Suprapubic skin (tissue), 4 donors: ENCODE results near the gene ARFRP1.

Experiments used
- EP300 ChIP-seq: sonication (generic); formaldehyde crosslinking; IDR thresholded peaks from one replicate; pipeline ENCODE4 v1.6.1; 2017; ENCODE audit warnings: antibody characterized with exemption
- POLR2A ChIP-seq, 2 donors: fragments of 450-650 bp; IDR thresholded peaks; one replicate each; pipeline ENCODE4 v1.6.1; 2017; ENCODE audit warnings: antibody characterized with exemption in 2 of 2, mild to moderate bottlenecking in 2 of 2, moderate library complexity in 2 of 2
- POLR2AphosphoS5 ChIP-seq, 3 donors: sonication (generic); formaldehyde crosslinking; IDR thresholded peaks; one replicate each; pipeline ENCODE4 v1.6.1; 2017; ENCODE audit warnings: antibody characterized with exemption in 3 of 3
- TF ChIP-seq, protein P1 (sequence below), 2 donors: fragments of 200-600 bp in 1 of 2; fragments of 450-650 bp in 1 of 2; sonication (generic) in 1 of 2; IDR thresholded peaks; one replicate each; pipeline ENCODE4 v1.5.1; 2016 to 2019; ENCODE audit warnings: antibody characterized with exemption in 2 of 2, mild to moderate bottlenecking in 1 of 2, moderate library complexity in 1 of 2

DNA sequence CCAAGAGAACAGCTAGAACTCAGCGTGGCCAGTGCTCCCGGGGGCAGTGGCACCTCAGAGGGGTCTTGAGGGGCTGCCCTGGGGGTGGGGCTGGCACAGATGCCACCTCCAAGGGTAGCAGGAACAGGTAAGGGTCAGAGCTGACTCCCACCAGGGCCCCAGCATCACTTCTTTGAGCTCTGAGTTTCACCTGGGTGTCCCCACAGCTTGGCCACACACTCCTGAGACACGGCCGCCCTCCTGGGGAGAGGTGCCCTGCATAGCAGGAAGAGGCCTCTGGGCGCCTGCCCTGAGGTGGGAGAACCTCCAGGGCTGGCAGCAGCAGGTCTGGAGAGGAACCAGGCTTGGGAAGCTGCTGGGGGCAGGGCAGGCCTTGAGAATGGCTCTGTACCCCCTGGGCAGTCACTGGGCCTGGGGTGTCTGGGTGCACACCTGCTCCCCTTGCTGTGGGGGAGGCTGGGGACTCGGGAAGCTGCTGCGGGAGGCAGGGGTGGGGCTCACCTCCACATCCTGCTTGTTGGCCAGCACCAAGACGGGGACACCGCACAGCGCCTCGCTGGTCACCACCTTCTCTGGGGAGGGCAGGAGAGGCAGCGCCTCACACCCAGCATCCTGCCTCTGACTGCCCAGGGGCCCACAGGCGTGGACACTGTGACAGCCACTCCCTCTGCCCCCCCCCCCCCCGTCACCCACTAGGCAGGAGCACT, 6.3 kb downstream of the ARFRP1 start:
- TF ChIP-seq, protein P1, sequence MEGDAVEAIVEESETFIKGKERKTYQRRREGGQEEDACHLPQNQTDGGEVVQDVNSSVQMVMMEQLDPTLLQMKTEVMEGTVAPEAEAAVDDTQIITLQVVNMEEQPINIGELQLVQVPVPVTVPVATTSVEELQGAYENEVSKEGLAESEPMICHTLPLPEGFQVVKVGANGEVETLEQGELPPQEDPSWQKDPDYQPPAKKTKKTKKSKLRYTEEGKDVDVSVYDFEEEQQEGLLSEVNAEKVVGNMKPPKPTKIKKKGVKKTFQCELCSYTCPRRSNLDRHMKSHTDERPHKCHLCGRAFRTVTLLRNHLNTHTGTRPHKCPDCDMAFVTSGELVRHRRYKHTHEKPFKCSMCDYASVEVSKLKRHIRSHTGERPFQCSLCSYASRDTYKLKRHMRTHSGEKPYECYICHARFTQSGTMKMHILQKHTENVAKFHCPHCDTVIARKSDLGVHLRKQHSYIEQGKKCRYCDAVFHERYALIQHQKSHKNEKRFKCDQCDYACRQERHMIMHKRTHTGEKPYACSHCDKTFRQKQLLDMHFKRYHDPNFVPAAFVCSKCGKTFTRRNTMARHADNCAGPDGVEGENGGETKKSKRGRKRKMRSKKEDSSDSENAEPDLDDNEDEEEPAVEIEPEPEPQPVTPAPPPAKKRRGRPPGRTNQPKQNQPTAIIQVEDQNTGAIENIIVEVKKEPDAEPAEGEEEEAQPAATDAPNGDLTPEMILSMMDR (IDR thresholded peaks at IDR 0.05) = no peak
- TF ChIP-seq POLR2A (IDR thresholded peaks at IDR 0.05) (no peak), POLR2AphosphoS5 (IDR thresholded peaks at IDR 0.05) (no peak), EP300 (no peak)
